ENCODE measurements around the gene CRACDL. TPM values are rescaled to one million over a fixed set of nuclear protein-coding genes. Genes with fewer than 3 reads are reported as not detected.

The CRACDL gene
- total and polyA plus RNA-seq, 2 donors (not counting 3 experiments of a cell fraction or from before 2014, with no cell fraction given): 0.92 to 6.3 TPM

DNA sequence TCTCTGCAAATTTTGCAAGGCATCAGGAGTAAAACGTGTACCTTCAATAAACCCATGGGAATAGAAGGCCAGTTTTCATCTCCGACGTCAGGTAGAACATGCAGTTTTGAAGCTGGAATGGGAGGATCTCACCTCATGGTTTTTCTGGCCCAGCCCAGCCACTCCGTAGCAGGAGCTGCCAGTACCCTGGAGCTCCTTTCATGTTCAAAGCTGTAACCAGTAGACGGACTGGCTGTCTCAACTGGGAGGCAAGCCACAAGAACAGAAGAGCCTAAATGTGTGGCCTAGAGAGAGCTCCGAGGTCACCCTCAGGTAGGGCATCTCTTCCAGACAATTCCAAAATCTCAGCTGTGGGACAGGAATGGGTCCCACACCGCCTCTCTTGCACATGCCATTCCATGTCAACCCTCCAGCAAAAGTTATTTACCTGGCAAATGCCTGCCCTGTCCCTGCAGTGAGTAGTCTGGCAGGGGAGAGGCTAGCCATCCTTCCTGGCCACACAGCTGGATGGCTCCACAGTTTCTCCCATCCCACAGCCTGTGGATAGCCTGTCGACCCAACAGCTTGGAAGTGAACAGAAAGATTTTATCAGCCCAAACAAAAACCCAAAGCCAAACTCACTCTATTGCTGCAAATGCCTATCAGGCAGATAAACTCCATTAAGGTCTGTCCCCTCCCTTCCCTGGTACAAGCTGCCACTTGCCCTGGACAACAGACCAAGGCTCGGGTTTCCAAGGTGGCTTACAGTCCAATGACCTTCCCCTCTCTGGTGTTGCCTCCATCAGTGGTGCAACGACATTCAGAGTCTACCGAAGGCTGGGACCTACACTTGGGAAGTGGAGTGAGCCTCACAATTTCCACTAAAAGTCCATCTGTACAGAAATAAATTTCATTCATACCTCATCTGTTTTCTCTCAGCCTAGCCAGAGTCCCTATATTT lies 27.8 kb downstream of the CRACDL start:
- FAIRE-seq (peak; percentile 55), DNase-seq (ENCODE audit: low read depth, low spot score) (no peak)
- ChIA-PET CTCF (interaction anchor here (1.0 to 2.7 kb wide), 8 partner anchors 9 to 259 kb away, joined by 3 to 10 read pairs (median 4); partner anchors contain the start of gene CRACDL), POLR2A (no interaction called here)
- no peak overlapping the region for H3K4me3 ChIP-seq (replicated peaks in 1 of 3; ENCODE audit: insufficient read depth in 1 of 3, low read depth in 1 of 3, low read length in 3 of 3)
- H3K27me3 ChIP-seq (ENCODE audit: control insufficient read depth in 2 of 2, insufficient read depth in 2 of 2, low read length in 2 of 2): no peaks in the 10 kb centered on the region
- H4K20me1 ChIP-seq (replicated peaks; ENCODE audit: control insufficient read depth, extremely low read depth, insufficient read depth, low read length): no peaks in the 10 kb centered on the region
- TF ChIP-seq, protein P1, sequence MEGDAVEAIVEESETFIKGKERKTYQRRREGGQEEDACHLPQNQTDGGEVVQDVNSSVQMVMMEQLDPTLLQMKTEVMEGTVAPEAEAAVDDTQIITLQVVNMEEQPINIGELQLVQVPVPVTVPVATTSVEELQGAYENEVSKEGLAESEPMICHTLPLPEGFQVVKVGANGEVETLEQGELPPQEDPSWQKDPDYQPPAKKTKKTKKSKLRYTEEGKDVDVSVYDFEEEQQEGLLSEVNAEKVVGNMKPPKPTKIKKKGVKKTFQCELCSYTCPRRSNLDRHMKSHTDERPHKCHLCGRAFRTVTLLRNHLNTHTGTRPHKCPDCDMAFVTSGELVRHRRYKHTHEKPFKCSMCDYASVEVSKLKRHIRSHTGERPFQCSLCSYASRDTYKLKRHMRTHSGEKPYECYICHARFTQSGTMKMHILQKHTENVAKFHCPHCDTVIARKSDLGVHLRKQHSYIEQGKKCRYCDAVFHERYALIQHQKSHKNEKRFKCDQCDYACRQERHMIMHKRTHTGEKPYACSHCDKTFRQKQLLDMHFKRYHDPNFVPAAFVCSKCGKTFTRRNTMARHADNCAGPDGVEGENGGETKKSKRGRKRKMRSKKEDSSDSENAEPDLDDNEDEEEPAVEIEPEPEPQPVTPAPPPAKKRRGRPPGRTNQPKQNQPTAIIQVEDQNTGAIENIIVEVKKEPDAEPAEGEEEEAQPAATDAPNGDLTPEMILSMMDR (IDR thresholded peaks at IDR 0.05; ENCODE audit: extremely low read depth in 1 of 2, insufficient read depth in 1 of 2, low read depth in 1 of 2, low read length in 2 of 2): no peak
- TF ChIP-seq JUN (IDR thresholded peaks at IDR 0.05; ENCODE audit: borderline replicate concordance, insufficient read depth, insufficient read length, low read depth) (no peak), POLR2A (IDR thresholded peaks at IDR 0.05; ENCODE audit: low read depth, low read length) (no peak), GATA2 (IDR thresholded peaks at IDR 0.05; ENCODE audit: insufficient read depth, insufficient read length, low read depth, low read length) (no peak), EZH2 (IDR thresholded peaks at IDR 0.05; ENCODE audit: borderline replicate concordance, low read depth, low read length, severe bottlenecking) (no peak), FOS (IDR thresholded peaks at IDR 0.05; ENCODE audit: borderline replicate concordance, insufficient read depth, low read length) (no peak), MYC (IDR thresholded peaks at IDR 0.05; ENCODE audit: low read depth, low read length) (no peak), POLR2AphosphoS5 (IDR thresholded peaks at IDR 0.05; ENCODE audit: insufficient read depth, low read depth, low read length) (no peak)
- TF ChIP-seq, protein P2, sequence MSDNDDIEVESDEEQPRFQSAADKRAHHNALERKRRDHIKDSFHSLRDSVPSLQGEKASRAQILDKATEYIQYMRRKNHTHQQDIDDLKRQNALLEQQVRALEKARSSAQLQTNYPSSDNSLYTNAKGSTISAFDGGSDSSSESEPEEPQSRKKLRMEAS (IDR thresholded peaks at IDR 0.05; ENCODE audit: insufficient read depth, insufficient read length): no peak
- intact Hi-C loops (cut with micrococcal nuclease): loop anchor here (2.0 to 5.0 kb wide), 2 partner anchors 149 to 429 kb away; partner anchors contain the start of genes EIF5B and TXNDC9
- H3K27ac ChIP-seq (ENCODE audit: insufficient read depth, low read depth, low read length): peak overlapping the region; percentile 84
- dilution Hi-C loops (cut with MboI; ENCODE audit: extremely low pct_ligation_motif_present, low sequenced_read_pairs): no loop called here
- no peaks in the 10 kb centered on the region for H3K79me2 ChIP-seq (ENCODE audit: control insufficient read depth, insufficient read depth, low read length)
- H3K9ac ChIP-seq (replicated peaks; ENCODE audit: extremely low read depth, insufficient read depth, low read length): peak overlapping the region; percentile 40
- H3K9me1 ChIP-seq (replicated peaks; ENCODE audit: control insufficient read depth, extremely low read depth, insufficient read depth, low read length): no peaks in the 10 kb centered on the region
- no peaks in the 10 kb centered on the region for H3K9me3 ChIP-seq (replicated peaks; ENCODE audit: control insufficient read depth, insufficient read depth, low read length)
- H3K36me3 ChIP-seq (ENCODE audit: control insufficient read depth in 2 of 2, extremely low read depth in 1 of 2, insufficient read depth in 2 of 2, low read length in 2 of 2): no peaks in the 10 kb centered on the region
- H2AFZ ChIP-seq (ENCODE audit: low read depth, low read length): peak overlapping the region; percentile 63
- no TSS peak for BruUV-seq (replicated peaks)
- H3K4me1 ChIP-seq (ENCODE audit: control insufficient read depth, extremely low read depth, insufficient read depth, low read length): peaks cover 38% of the 10 kb centered on the region
- H3K4me2 ChIP-seq (ENCODE audit: insufficient read depth, low read length): peak overlapping the region; percentile 73
